Activated CD4-positive, alpha-beta T cell treated with anti-CD3 and anti-CD28 coated beads, Interleukin-2, amount 50 U/mL, for 48 hours (primary cell): ENCODE results near the gene UBASH3B.

ENCODE experiments used
- DNase-seq, 2 experiments: peaks; one replicate each; pipeline ENCODE4 v3.0.0-alpha.2; 2020

Gene UBASH3B

GRCh38 chr11:122737951-122738693 is 82.6 kb downstream of the UBASH3B start:
- DNase-seq = no peak

DNA sequence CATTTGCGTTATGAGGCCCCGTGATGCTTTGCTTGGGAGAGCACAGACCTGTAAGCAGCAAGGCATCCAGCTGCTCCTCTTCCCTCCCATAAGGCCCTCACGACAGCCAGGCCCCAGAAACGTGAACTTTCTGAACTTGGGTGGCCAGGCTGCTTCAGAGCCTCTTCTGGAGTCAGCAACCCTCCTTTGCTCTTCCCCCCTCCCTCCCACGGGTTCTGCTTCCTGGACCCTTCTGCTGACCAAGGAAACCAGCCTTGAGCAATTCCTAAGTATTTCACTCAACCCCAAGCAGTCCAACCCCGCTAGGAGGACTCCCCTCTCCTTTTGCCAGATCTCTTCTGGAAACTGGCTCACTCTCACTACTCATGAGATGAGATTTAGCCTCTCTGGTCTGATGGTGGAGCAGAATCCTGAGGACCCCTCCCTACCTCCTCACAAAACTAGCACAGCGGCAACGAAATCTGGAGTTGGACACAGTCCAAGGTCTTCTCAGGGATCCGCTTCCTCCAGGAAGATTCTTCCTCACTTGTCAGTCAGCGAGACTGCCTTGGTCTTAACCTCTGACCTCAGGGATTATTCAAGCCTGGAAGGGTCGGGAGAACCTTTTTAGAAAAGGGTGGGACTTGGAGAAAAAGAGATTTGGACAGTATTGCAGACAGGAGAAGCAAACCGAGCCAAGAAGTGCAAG is 86.2 kb downstream of the UBASH3B start:
- no peak for DNase-seq

GRCh38 chr11:122742301-122743018 is 86.9 kb downstream of the UBASH3B start:
- no peak for DNase-seq

GRCh38 chr11:122743097-122743741 is 87.7 kb downstream of the UBASH3B start:
- DNase-seq = no peak

DNA sequence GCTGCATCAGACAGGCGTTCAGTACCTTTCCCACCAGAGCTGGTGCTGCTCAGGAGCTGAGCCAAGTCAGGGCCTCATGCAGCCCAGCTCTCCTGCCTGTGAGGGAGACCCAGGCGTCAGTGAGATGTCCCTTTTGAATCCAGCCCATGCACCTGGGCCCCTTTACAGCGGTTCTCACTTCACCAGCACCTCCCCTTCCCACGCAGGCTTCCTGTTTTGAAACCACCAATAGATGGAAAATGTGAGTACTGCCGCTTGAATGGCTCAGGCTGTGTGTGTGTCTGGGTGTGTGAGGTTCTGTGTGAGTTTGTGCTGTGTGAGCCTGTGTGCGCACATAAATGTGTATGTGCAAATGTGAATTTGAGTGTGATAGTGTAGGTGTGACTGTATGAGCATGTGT is 88.4 kb downstream of the UBASH3B start:
- DNase-seq = peak; percentile 77 to 84

GRCh38 chr11:122744357-122744756 is 88.8 kb downstream of the UBASH3B start:
- no peak for DNase-seq

GRCh38 chr11:122745111-122745510 is 89.6 kb downstream of the UBASH3B start:
- DNase-seq = no peak

DNA sequence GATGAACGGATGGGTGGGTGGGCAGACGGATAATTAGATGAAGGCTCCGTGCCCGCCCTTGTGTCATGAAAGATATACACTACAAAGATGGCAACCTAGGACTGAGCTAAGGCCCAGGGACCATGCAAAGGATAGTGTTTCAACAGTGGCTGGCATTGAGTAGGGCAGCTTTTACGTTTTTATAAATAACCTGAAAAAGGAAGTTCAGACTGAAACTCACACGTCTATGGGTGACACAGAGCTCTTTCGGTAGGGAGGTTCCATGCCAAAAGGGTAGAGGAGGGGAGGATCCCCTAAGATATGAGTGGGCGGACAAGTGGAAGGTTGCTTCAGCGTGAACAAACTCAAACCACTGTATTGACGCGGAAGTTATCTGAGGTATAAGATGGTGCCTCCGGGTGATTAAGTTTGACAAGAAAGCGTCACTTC is 90.5 kb downstream of the UBASH3B start:
- peak; percentile 53 to 69 for DNase-seq

GRCh38 chr11:122746611-122747244 is 91.2 kb downstream of the UBASH3B start:
- DNase-seq = no peak

GRCh38 chr11:122747351-122747781 is 91.8 kb downstream of the UBASH3B start:
- no peak for DNase-seq

- DNase-seq = peak; percentile 48 to 66
Observed at GRCh38 chr11:122749005-122749687, 93.6 kb downstream of the UBASH3B start.

GRCh38 chr11:122750049-122750448 is 94.5 kb downstream of the UBASH3B start:
- DNase-seq = no peak

GRCh38 chr11:122751292-122752070 is 96.0 kb downstream of the UBASH3B start:
- no peak for DNase-seq

DNA sequence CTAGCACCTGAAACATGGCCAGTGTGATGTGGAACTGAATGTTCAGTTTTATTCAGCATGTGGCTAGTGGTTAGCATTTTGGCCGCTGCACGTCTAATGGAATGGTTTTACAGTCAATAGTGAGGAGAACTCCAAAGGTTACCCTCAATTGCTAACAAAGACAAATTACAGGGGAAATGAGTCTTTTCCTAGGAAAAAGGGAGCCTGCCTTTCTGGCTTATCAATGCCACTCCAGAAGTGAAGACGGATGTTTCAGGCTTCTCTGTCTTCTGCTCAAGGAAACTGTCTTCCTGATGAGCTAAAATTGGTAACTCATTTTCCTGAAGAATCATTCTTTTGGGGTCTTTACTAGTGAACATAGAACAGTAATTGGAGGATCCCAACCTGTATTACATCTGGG is 98.5 kb downstream of the UBASH3B start:
- no peak for DNase-seq

GRCh38 chr11:122754553-122755322 is 99.2 kb downstream of the UBASH3B start:
- DNase-seq = peak; percentile 21 to 50

DNA sequence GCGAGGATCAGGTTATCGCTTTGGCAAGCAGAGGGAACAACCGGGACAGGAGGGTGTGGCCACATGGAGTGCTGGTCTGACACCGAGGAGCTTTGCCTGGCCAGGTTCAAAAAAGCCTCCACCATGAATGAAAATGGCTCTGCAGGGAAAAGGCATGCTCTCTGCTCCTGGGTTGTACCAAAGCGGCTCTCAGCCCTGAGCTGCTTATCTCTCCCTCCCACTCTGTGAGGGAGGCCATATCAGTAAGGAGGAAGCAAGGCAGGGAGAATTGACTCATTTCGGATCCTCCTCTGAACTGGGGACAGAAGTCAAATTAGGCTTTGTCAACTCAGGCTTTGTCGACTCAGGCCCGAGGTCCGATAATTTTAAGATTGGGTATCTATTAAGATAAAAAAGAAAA is 99.9 kb downstream of the UBASH3B start:
- DNase-seq = no peak

GRCh38 chr11:122755941-122756340 is 100.4 kb downstream of the UBASH3B start:
- no peak for DNase-seq

DNA sequence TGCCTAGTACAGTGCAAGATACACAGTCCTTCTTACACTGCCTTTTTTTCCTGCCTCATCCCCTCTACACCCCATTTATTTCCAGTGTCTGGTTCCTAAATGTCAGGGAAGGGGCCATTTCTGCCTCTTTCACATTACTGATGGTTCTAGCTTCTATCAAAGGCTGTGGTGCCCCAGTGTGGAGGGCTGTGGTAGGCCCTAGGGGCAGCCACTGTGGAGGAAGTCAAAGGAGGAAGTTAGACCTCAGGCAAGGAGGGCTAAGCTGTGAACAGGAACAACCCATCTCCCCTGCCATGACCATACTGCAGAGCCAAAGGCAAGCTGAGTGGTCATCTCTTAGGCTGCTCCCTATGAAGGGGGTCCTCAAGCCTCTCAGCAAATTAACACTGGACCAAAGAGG is 100.9 kb downstream of the UBASH3B start:
- no peak for DNase-seq

- no peak for DNase-seq
Observed at GRCh38 chr11:122757201-122757600, 101.7 kb downstream of the UBASH3B start.

DNA sequence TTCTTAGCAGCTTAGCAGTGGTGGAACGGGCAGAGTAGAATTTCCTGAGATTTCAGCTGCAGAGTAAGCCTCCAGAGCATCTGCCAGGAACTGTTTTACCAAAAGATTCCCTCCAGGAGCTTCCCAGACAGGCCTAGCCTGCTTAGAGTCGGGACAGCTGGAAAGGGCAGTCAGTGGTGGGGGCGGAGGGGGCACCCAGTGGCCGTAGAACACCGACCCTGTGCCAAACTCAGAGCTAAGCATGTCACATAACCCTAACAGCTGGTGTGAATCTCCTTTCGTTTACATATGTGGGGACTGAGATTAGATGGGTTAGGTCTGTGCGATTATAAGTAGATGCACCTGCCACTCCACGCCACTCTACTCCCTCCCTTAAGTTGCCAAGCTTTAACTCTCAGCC is 102.8 kb downstream of the UBASH3B start:
- DNase-seq = no peak
